HEK293 (cell line): Measurements from ENCODE around the gene HRCT1.

Experiments used
- CTCF ChIA-PET: fragments of 350-600 bp; formaldehyde crosslinking; extraction: SDS; loops from one replicate; lab custom pipeline; 2021; ENCODE audit warnings: antibody characterized with exemption; lab: Yijun Ruan, JAX
- POLR2A ChIA-PET: fragments of 300-600 bp; formaldehyde crosslinking; extraction: SDS; loops from one replicate; lab custom pipeline; 2020; ENCODE audit warnings: antibody characterized with exemption, inconsistent platforms; lab: Yijun Ruan, JAX
- H3K27ac ChIP-seq: fragments of 200-500 bp; sonication (Bioruptor generic); 2 replicates; pipeline ENCODE4 v1.5.1; 2014; ENCODE audit warnings: low read depth, low read length, control low read depth, inconsistent platforms; ENCODE audit errors: extremely low read depth
- H3K36me3 ChIP-seq, 2 experiments: fragments of 200-500 bp in 1 of 2; sonication (Bioruptor generic) in 1 of 2; 1 replicate in 1 of 2; 2 replicates in 1 of 2; pipeline ENCODE4 v1.5.1; 2014 to 2017; ENCODE audit warnings: inconsistent platforms in 2 of 2, low read length in 2 of 2; ENCODE audit not compliant: control insufficient read depth in 2 of 2, insufficient read depth in 1 of 2
- H3K4me1 ChIP-seq: fragments of 200-500 bp; sonication (Bioruptor generic); 2 replicates; pipeline ENCODE4 v1.5.1; 2014; ENCODE audit warnings: mild to moderate bottlenecking, low read length, inconsistent platforms; ENCODE audit not compliant: control insufficient read depth, insufficient read depth
- H3K4me3 ChIP-seq: 2 replicates; pipeline ENCODE4 v1.5.1; 2011; ENCODE audit warnings: low read depth, mild to moderate bottlenecking, control low read depth, low read length, moderate library complexity
- H3K9me3 ChIP-seq: fragments of 200-500 bp; sonication (Bioruptor generic); 2 replicates; pipeline ENCODE4 v1.5.1; 2014; ENCODE audit warnings: low read depth, low read length, inconsistent platforms; ENCODE audit not compliant: control insufficient read depth, insufficient read depth
- GLIS2 ChIP-seq: fragments of 450-650 bp; formaldehyde crosslinking; IDR thresholded peaks from 2 replicates; pipeline ENCODE4 v1.5.1; 2016; ENCODE audit warnings: missing biosample characterization, missing genetic modification characterization
- HOXA7 ChIP-seq: sonication (generic); formaldehyde crosslinking; IDR thresholded peaks from 2 replicates; pipeline ENCODE4 v1.8.1; 2022; ENCODE audit warnings: missing genetic modification reagents, borderline replicate concordance
- KLF7 ChIP-seq: fragments of 450-650 bp; formaldehyde crosslinking; IDR thresholded peaks from 2 replicates; pipeline ENCODE4 v1.5.1; 2016; ENCODE audit warnings: missing biosample characterization, missing genetic modification characterization, borderline replicate concordance
- OSR2 ChIP-seq: fragments of 450-650 bp; formaldehyde crosslinking; IDR thresholded peaks from 2 replicates; pipeline ENCODE4 v1.5.1; 2016; ENCODE audit warnings: missing biosample characterization, missing genetic modification characterization
- ZEB2 ChIP-seq: fragments of 450-650 bp; formaldehyde crosslinking; IDR thresholded peaks from 2 replicates; pipeline ENCODE4 v1.5.1; 2016; ENCODE audit warnings: missing biosample characterization, missing genetic modification characterization
- ZNF157 ChIP-seq: fragments of 450-650 bp; formaldehyde crosslinking; IDR thresholded peaks from 2 replicates; pipeline ENCODE4 v1.5.1; 2016; ENCODE audit warnings: missing biosample characterization, missing genetic modification characterization
- ZNF221 ChIP-seq: fragments of 450-650 bp; formaldehyde crosslinking; IDR thresholded peaks from 2 replicates; pipeline ENCODE4 v1.5.1; 2017; ENCODE audit warnings: missing biosample characterization, missing genetic modification characterization, borderline replicate concordance
- ZNF274 ChIP-seq, 2 experiments: fragments of 200-500 bp in 1 of 2; fragments of 450-650 bp in 1 of 2; sonication (Bioruptor generic) in 1 of 2; formaldehyde crosslinking in 1 of 2; IDR thresholded peaks; 2 replicates each; pipeline versions ENCODE4 v1.5.1 to v1.6.1; 2014 to 2016; ENCODE audit warnings: borderline replicate concordance in 1 of 2, inconsistent platforms in 1 of 2, low read length in 1 of 2, missing biosample characterization in 1 of 2, missing genetic modification characterization in 1 of 2
- ZNF324 ChIP-seq: fragments of 450-650 bp; formaldehyde crosslinking; IDR thresholded peaks from 2 replicates; pipeline ENCODE4 v1.5.1; 2016; ENCODE audit warnings: missing biosample characterization, missing genetic modification characterization
- ZNF335 ChIP-seq: fragments of 450-650 bp; formaldehyde crosslinking; conservative IDR thresholded peaks from 2 replicates; pipeline ENCODE4 v1.5.1; 2016; ENCODE audit warnings: missing biosample characterization, missing genetic modification characterization
- ZNF391 ChIP-seq: fragments of 450-650 bp; formaldehyde crosslinking; IDR thresholded peaks from 2 replicates; pipeline ENCODE4 v1.5.1; 2016; ENCODE audit warnings: low read depth, missing biosample characterization, missing genetic modification characterization, borderline replicate concordance
- ZNF521 ChIP-seq: fragments of 450-650 bp; formaldehyde crosslinking; IDR thresholded peaks from 2 replicates; pipeline ENCODE4 v1.5.1; 2017; ENCODE audit warnings: missing biosample characterization, mild to moderate bottlenecking, missing genetic modification characterization
- ZNF843 ChIP-seq: fragments of 450-650 bp; formaldehyde crosslinking; IDR thresholded peaks from 2 replicates; pipeline ENCODE4 v1.5.1; 2016; ENCODE audit warnings: missing biosample characterization, missing genetic modification characterization
- TF ChIP-seq, protein P1 (sequence below): fragments of 450-650 bp; formaldehyde crosslinking; IDR thresholded peaks from 2 replicates; pipeline ENCODE4 v1.5.1; 2016; ENCODE audit warnings: missing biosample characterization, missing genetic modification characterization
- TF ChIP-seq, protein P2 (sequence below): fragments of 450-650 bp; formaldehyde crosslinking; IDR thresholded peaks from 2 replicates; pipeline ENCODE4 v1.5.1; 2016; ENCODE audit warnings: missing biosample characterization, missing genetic modification characterization
- TF ChIP-seq, protein P3 (sequence below): fragments of 450-650 bp; formaldehyde crosslinking; IDR thresholded peaks from 2 replicates; pipeline ENCODE4 v1.5.1; 2016; ENCODE audit warnings: missing biosample characterization, missing genetic modification characterization
- TF ChIP-seq, protein P4 (sequence below): fragments of 450-650 bp; formaldehyde crosslinking; IDR thresholded peaks from 2 replicates; pipeline ENCODE4 v1.5.1; 2016; ENCODE audit warnings: missing biosample characterization, missing genetic modification characterization
- TF ChIP-seq, protein P5 (sequence below): fragments of 450-650 bp; formaldehyde crosslinking; IDR thresholded peaks from 2 replicates; pipeline ENCODE4 v1.5.1; 2016; ENCODE audit warnings: missing biosample characterization, missing genetic modification characterization
- TF ChIP-seq, protein P6 (sequence below): fragments of 450-650 bp; formaldehyde crosslinking; IDR thresholded peaks from 2 replicates; pipeline ENCODE4 v1.5.1; 2016; ENCODE audit warnings: missing biosample characterization, missing genetic modification characterization
- TF ChIP-seq, protein P7 (sequence below): fragments of 450-650 bp; formaldehyde crosslinking; IDR thresholded peaks from 2 replicates; pipeline ENCODE4 v1.5.1; 2017; ENCODE audit warnings: missing biosample characterization, missing genetic modification characterization
- TF ChIP-seq, protein P8 (sequence below): fragments of 450-650 bp; formaldehyde crosslinking; IDR thresholded peaks from 2 replicates; pipeline ENCODE4 v1.5.1; 2016; ENCODE audit warnings: missing biosample characterization, missing genetic modification characterization

Gene HRCT1

DNA sequence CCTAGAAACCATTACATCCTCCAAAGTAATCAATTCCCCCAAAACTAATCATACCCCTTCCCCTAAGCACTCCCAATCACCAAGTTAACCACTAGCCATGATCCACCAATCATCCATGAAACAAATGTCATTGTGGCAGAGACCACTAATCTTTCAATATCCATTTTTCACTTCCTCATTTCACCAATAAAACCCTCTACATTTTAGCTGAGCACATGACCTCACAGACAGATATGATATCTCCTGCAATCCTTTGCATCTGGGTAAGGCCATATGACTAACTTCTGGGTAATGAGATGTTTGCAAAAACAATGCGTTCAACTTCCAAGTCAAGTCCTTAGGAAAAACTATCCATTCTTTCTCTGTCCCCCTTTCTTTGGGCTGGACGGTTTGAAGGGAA, 31.2 kb downstream of the HRCT1 start (continued):
- TF ChIP-seq, protein P1, sequence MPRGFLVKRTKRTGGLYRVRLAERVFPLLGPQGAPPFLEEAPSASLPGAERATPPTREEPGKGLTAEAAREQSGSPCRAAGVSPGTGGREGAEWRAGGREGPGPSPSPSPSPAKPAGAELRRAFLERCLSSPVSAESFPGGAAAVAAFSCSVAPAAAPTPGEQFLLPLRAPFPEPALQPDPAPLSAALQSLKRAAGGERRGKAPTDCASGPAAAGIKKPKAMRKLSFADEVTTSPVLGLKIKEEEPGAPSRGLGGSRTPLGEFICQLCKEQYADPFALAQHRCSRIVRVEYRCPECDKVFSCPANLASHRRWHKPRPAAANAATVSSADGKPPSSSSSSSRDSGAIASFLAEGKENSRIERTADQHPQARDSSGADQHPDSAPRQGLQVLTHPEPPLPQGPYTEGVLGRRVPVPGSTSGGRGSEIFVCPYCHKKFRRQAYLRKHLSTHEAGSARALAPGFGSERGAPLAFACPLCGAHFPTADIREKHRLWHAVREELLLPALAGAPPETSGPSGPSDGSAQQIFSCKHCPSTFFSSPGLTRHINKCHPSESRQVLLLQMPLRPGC (tag by site-specific recombination) = no peak
- TF ChIP-seq, protein P2, sequence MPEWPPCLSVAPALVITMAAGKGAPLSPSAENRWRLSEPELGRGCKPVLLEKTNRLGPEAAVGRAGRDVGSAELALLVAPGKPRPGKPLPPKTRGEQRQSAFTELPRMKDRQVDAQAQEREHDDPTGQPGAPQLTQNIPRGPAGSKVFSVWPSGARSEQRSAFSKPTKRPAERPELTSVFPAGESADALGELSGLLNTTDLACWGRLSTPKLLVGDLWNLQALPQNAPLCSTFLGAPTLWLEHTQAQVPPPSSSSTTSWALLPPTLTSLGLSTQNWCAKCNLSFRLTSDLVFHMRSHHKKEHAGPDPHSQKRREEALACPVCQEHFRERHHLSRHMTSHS (tag by site-specific recombination) = no peak
- TF ChIP-seq HOXA7 (CRISPR knock-in tag) (no peak), ZNF274 (IDR thresholded peaks at IDR 0.05; ENCODE audit: low read length) (no peak), ZNF274 (tag by site-specific recombination; IDR thresholded peaks at IDR 0.05; ENCODE audit: borderline replicate concordance) (no peak), ZNF521 (tag by site-specific recombination) (no peak), ZNF391 (tag by site-specific recombination) (no peak)
- TF ChIP-seq, protein P3, sequence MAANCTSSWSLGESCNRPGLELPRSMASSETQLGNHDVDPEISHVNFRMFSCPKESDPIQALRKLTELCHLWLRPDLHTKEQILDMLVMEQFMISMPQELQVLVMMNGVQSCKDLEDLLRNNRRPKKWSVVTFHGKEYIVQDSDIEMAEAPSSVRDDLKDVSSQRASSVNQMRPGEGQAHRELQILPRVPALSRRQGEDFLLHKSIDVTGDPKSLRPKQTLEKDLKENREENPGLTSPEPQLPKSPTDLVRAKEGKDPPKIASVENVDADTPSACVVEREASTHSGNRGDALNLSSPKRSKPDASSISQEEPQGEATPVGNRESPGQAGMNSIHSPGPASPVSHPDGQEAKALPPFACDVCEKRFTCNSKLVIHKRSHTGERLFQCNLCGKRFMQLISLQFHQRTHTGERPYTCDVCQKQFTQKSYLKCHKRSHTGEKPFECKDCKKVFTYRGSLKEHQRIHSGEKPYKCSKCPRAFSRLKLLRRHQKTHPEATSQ (tag by site-specific recombination) = no peak

DNA sequence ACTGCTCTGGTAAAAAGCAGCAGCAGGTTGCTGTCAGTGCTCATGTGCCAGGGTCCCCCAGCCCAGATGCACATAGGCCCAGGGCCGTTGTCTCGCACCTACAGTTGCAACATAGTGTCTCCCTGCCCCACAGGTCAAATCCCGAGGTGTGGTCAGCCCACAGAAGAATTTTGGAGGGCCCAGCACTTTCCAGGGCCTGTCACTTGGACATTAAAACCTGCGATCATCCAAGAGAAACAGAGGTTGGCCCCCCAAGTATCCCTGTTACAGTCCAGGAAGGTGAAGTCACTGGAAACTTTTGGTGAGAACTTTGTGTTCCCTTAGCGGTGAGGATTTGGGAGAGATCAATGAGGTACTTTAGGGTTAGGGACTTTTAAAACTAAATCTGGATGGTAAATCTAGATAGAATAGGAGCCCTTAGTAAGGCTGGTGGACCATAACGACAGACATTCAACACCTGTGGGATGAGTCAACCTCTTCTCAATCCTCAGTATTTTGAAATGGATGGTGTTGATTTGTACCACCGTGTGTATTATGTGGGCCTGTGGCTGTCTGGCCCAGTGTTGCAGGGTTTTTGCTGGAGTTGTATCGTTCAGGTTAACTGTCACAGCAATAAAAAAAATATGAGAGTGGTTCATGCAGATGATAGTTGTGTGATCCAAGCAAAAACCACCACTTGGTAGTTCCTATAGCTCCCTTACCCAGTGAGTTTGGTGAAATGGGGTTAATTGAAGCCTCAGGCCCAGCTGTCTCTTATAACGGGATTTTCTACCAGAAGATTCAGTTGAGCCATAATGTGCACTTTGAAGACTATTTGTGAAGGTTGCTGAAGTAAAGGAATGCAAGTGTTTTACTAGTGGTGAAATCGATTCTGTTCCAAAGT, 32.7 kb downstream of the HRCT1 start:
- Histone ChIP-seq H3K4me1 (no peaks in the 10 kb centered on the region), H3K27ac (no peak overlapping the region), H3K36me3 (no peaks in the 10 kb centered on the region), H3K9me3 (no peaks in the 10 kb centered on the region), H3K4me3 (no peak overlapping the region)
- ChIA-PET CTCF (interaction anchor here (1.1 to 8.7 kb wide), 4 partner anchors 7 to 148 kb away, joined by 3 to 46 read pairs (median 7); no protein-coding TSS in a partner anchor), POLR2A (interaction anchor here (1.1 kb wide), 1 partner anchor 252 kb away, joined by 3 read pairs; the partner anchor contains the start of gene CLTA)
- TF ChIP-seq, protein P4, sequence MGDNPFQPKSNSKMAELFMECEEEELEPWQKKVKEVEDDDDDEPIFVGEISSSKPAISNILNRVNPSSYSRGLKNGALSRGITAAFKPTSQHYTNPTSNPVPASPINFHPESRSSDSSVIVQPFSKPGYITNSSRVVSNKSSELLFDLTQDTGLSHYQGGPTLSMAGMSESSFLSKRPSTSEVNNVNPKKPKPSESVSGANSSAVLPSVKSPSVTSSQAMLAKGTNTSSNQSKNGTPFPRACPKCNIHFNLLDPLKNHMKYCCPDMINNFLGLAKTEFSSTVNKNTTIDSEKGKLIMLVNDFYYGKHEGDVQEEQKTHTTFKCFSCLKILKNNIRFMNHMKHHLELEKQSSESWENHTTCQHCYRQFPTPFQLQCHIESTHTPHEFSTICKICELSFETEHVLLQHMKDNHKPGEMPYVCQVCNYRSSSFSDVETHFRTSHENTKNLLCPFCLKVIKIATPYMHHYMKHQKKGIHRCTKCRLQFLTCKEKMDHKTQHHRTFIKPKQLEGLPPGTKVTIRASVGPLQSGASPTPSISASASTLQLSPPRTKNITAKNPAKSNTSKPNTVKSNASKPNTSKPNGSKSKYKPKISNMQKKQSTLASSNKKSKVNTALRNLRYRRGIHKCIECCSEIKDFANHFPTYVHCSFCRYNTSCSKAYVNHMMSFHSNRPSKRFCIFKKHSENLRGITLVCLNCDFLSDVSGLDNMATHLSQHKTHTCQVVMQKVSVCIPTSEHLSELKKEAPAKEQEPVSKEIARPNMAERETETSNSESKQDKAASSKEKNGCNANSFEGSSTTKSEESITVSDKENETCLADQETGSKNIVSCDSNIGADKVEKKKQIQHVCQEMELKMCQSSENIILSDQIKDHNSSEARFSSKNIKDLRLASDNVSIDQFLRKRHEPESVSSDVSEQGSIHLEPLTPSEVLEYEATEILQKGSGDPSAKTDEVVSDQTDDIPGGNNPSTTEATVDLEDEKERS (tag by site-specific recombination) = no peak
- TF ChIP-seq, protein P5, sequence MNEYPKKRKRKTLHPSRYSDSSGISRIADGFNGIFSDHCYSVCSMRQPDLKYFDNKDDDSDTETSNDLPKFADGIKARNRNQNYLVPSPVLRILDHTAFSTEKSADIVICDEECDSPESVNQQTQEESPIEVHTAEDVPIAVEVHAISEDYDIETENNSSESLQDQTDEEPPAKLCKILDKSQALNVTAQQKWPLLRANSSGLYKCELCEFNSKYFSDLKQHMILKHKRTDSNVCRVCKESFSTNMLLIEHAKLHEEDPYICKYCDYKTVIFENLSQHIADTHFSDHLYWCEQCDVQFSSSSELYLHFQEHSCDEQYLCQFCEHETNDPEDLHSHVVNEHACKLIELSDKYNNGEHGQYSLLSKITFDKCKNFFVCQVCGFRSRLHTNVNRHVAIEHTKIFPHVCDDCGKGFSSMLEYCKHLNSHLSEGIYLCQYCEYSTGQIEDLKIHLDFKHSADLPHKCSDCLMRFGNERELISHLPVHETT (tag by site-specific recombination) = no peak
- TF ChIP-seq, protein P6, sequence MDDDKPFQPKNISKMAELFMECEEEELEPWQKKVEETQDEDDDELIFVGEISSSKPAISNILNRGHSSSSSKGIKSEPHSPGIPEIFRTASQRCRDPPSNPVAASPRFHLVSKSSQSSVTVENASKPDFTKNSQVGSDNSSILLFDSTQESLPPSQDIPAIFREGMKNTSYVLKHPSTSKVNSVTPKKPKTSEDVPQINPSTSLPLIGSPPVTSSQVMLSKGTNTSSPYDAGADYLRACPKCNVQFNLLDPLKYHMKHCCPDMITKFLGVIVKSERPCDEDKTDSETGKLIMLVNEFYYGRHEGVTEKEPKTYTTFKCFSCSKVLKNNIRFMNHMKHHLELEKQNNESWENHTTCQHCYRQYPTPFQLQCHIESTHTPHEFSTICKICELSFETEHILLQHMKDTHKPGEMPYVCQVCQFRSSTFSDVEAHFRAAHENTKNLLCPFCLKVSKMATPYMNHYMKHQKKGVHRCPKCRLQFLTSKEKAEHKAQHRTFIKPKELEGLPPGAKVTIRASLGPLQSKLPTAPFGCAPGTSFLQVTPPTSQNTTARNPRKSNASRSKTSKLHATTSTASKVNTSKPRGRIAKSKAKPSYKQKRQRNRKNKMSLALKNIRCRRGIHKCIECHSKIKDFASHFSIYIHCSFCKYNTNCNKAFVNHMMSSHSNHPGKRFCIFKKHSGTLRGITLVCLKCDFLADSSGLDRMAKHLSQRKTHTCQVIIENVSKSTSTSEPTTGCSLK = no peak
- TF ChIP-seq ZEB2 (tag by site-specific recombination) = no peak
- TF ChIP-seq ZNF157 (tag by site-specific recombination) = no peak
- TF ChIP-seq OSR2 = no peak
- TF ChIP-seq, protein P7, sequence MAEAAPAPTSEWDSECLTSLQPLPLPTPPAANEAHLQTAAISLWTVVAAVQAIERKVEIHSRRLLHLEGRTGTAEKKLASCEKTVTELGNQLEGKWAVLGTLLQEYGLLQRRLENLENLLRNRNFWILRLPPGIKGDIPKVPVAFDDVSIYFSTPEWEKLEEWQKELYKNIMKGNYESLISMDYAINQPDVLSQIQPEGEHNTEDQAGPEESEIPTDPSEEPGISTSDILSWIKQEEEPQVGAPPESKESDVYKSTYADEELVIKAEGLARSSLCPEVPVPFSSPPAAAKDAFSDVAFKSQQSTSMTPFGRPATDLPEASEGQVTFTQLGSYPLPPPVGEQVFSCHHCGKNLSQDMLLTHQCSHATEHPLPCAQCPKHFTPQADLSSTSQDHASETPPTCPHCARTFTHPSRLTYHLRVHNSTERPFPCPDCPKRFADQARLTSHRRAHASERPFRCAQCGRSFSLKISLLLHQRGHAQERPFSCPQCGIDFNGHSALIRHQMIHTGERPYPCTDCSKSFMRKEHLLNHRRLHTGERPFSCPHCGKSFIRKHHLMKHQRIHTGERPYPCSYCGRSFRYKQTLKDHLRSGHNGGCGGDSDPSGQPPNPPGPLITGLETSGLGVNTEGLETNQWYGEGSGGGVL = no peak
- no peak for TF ChIP-seq KLF7
- TF ChIP-seq GLIS2 (tag by site-specific recombination) = no peak
- TF ChIP-seq ZNF843 (tag by site-specific recombination) = no peak
- TF ChIP-seq, protein P8, sequence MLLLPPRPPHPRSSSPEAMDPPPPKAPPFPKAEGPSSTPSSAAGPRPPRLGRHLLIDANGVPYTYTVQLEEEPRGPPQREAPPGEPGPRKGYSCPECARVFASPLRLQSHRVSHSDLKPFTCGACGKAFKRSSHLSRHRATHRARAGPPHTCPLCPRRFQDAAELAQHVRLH (tag by site-specific recombination) = no peak
- no peak for TF ChIP-seq ZNF335 (tag by site-specific recombination)
- TF ChIP-seq ZNF221 (tag by site-specific recombination) = no peak
- no peak for TF ChIP-seq ZNF324 (tag by site-specific recombination)
